Fibroblast of villous mesenchyme (primary cell): Measurements from ENCODE around the gene GMPPA. TPM values are rescaled to one million over a fixed set of nuclear protein-coding genes. Genes with fewer than 3 reads are reported as not detected.
A peak's percentile ranks its signal among the peaks of the same experiment; 100 is the strongest.

Source experiments
- DNase-seq: peaks from one replicate; pipeline ENCODE4 v3.0.0-alpha.2; 2010; ENCODE audit warnings: low read depth
- H3K4me3 ChIP-seq: 2 replicates; pipeline ENCODE4 v1.5.1; 2011; ENCODE audit warnings: low read depth, mild to moderate bottlenecking, low read length
- total RNA-seq: library from RNA; depleted of rRNA; stranded (reverse); fragments of >200 nt; gene quantifications from 2 replicates; pipeline ENCODE4 v1.2.3, GENCODE V29; 2012
- TF ChIP-seq, protein P1 (sequence below): IDR thresholded peaks from 2 replicates; pipeline ENCODE4 v1.5.1; 2012; ENCODE audit warnings: low read depth, mild to moderate bottlenecking, low read length; ENCODE audit not compliant: insufficient read depth

GMPPA gene
- total RNA-seq, 1 donor, result 60.9 TPM

DNA sequence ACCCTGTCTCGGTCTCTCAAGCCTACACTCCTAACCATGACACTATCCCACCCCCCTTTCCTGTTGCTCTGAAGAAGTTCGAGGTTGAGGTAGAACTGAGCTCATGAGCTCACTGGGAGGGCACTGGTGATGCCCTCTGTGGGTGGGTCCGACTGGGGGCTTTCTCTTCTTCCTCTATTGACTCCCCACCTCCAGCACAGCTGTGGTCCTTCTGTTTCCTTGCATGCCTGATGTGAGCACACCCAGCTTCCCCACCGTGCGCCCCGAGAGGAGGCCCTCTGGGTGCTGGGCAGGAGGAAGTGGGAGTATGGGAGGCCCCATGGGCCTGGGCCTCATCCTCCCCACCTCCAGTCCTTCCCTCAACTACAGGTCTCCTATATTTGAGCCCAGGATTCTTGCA lies 43.1 kb upstream of the GMPPA start:
- no peak for DNase-seq
- TF ChIP-seq, protein P1, sequence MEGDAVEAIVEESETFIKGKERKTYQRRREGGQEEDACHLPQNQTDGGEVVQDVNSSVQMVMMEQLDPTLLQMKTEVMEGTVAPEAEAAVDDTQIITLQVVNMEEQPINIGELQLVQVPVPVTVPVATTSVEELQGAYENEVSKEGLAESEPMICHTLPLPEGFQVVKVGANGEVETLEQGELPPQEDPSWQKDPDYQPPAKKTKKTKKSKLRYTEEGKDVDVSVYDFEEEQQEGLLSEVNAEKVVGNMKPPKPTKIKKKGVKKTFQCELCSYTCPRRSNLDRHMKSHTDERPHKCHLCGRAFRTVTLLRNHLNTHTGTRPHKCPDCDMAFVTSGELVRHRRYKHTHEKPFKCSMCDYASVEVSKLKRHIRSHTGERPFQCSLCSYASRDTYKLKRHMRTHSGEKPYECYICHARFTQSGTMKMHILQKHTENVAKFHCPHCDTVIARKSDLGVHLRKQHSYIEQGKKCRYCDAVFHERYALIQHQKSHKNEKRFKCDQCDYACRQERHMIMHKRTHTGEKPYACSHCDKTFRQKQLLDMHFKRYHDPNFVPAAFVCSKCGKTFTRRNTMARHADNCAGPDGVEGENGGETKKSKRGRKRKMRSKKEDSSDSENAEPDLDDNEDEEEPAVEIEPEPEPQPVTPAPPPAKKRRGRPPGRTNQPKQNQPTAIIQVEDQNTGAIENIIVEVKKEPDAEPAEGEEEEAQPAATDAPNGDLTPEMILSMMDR, result no peak
- H3K4me3 ChIP-seq, result no peak overlapping the region

DNA sequence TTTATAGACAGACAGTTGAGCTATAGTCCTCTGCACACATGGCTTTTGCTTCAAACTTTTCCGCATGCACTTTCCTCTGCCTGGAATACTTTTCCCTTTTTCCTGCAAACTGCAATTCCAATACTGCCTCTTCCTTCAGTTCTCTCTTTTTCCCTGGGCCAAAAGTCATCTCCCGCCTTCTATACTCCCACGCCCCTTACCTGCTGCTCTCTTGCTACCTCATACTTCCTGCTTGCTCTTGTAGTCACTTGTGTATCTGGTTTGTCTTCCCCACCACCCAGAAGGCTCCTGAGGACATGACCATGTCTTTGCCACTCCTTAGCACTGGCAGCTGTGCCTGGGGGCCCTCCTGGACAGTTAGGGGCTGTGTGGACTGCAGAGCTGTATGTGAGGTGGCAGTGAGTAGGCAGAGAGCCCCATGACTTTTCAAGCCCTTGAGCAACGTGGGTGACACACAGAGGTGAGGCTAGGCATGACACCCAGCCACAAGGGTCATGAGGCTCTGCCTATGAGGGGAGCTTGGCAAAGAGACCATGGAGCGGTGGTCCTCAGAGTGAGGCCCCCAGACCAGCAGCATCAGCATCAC lies 40.8 kb upstream of the GMPPA start:
- TF ChIP-seq, protein P1, result no peak
- H3K4me3 ChIP-seq, result no peak overlapping the region
- DNase-seq, result no peak

DNA sequence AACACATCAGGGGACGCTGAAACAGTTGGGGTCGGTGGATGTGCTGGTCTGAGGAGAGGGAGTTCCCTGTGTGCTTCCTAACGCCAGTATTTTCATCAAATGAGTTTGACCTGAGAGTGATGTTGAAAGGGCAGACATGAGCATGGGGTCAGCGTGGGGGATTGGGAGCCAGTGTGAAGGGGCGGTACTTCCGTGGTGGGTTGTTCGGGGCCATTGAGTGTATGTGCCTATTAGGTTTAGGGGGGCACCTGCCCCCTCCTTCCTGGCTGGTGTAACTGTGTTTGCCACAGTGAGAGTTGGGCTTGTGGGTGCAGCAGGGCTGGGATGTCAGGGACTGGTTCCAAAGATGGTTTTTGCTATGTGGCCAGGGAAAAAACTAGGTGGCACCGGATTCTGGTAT lies 39.7 kb upstream of the GMPPA start:
- DNase-seq, result no peak
- TF ChIP-seq, protein P1, result no peak

DNA sequence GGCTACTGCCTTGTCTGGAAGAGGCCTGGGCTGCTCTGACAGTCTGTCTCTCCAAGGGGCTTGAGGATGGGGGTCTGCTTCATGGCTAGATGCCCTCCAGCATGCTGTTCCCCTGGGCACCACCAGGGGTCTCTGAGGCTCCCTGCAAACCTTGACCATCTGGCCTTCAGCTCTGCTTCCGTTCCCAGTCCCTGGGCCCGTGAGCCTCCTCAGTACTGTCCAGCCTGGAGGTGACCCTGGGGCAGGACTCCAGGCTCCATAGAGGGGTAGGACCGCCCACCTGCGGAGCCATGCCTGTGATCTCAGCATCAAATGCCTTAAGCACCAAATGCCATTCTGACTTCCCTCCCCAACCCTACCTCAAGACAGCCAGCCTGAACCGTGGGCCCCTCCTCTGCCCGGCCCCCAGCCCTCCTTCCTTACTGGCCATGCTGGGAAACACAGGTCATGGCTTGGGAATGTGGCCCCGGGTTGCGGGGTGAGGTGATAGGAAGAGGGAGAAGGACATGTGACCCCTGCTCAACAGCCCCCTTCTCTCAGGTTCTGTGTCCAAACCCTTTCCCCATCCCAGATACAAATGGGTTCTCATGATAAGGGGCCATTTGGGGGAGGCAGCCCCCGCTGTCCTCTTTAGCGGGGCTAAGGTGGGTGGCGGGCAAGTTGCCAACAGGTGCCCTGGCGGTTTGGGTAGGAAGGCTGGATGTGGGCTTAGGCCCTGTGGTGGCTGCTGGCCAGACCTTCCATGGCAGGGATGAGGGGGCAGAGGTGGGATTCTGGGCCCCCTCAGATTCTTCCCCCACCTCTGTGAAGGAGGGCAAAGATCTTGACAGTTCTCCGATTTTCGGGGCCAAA lies 39.0 kb upstream of the GMPPA start:
- H3K4me3 ChIP-seq, result no peak overlapping the region
- TF ChIP-seq, protein P1, result peak; percentile 97
- peak; percentile 64 for DNase-seq

More for the DNA sequence above, 39.7 kb upstream of the GMPPA start:
- no peak overlapping the region for H3K4me3 ChIP-seq

DNA sequence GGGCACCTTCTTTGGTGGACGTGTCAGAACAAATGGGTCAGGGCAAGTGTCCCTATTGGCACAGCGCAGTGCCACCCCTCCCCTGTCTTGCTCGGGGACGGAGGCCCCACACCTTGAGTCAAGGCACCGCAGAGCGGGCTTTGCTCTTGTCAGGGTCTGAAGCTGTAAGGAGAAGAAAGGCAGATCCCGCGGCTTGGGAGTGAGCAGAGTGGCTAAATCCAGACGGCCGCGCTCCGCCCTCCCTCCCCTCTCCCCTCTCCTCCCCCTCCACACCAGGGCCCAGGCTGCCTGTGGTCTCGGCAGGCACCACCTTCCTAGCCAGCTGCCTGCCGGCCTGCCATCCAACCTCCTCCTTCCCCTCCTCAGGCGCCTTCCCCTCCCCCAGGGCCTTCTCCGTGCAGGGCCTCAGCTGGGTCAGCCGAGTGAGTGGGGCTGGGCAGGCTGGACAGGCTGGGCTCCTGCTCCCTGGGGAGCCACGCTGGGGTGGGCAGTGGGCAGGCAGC lies 38.2 kb upstream of the GMPPA start:
- TF ChIP-seq, protein P1, result no peak
- peak; percentile 89 for DNase-seq
- H3K4me3 ChIP-seq, result no peak overlapping the region

DNA sequence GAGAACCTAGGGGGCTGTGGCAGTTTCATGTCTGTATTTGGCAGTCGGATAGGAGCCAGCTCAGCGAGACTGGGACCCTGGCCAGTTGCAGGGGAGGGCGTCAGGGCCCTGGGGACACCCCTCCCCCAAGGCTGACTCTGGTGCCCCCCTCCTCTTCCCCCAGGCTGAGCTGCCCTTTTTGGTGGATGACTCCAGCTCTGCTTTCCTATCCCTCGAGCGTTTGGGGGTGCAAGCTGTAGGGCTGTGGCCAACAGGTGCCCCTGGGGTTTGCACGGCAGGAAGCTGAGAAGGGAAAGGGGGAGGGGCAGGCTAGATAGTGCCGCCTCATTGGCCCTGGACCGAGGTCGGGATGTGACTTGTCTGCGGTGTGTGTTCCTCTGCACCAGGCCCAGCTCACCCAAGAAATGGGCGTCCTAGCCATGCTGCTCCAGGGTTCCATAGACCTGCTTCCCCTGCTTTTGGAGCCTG lies 37.6 kb upstream of the GMPPA start:
- no peak overlapping the region for H3K4me3 ChIP-seq
- TF ChIP-seq, protein P1, result no peak
- no peak for DNase-seq
